Testis (tissue), 2 donors: ENCODE measurements around the gene L3MBTL4.

Experiments
- POLR2A ChIP-seq: fragments of 450-650 bp; IDR thresholded peaks from one replicate; pipeline ENCODE4 v1.6.1; 2017; ENCODE audit warnings: antibody characterized with exemption, mild to moderate bottlenecking, moderate library complexity
- TF ChIP-seq, protein P1 (sequence below), 3 experiments: fragments of 450-650 bp in 2 of 3; fragments of 200-600 bp in 1 of 3; sonication (generic) in 1 of 3; IDR thresholded peaks; one replicate each; pipeline ENCODE4 v1.5.1; 2016 to 2019; ENCODE audit warnings: antibody characterized with exemption in 3 of 3, mild to moderate bottlenecking in 2 of 3, moderate library complexity in 1 of 3

DNA sequence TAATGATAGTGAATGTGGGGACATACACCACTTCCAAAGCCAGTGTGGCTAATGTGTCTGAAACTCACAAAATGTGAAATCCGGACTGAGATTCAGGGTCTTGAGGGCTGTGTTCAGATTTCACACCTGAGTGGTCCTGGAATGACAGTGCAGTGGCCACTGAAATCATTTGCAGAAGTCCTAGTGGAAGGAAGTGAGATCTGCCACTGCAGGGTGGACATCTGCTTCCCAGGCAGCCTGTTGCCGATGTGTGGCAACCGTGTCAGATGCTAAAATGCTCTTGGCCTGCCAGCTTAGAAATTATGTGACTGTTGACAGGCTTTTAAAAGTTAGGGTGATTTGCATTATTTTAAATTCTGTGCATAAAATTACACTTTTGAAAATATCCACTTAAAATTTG, 441.6 kb downstream of the L3MBTL4 start:
- TF ChIP-seq, protein P1, sequence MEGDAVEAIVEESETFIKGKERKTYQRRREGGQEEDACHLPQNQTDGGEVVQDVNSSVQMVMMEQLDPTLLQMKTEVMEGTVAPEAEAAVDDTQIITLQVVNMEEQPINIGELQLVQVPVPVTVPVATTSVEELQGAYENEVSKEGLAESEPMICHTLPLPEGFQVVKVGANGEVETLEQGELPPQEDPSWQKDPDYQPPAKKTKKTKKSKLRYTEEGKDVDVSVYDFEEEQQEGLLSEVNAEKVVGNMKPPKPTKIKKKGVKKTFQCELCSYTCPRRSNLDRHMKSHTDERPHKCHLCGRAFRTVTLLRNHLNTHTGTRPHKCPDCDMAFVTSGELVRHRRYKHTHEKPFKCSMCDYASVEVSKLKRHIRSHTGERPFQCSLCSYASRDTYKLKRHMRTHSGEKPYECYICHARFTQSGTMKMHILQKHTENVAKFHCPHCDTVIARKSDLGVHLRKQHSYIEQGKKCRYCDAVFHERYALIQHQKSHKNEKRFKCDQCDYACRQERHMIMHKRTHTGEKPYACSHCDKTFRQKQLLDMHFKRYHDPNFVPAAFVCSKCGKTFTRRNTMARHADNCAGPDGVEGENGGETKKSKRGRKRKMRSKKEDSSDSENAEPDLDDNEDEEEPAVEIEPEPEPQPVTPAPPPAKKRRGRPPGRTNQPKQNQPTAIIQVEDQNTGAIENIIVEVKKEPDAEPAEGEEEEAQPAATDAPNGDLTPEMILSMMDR (IDR thresholded peaks at IDR 0.05) = no peak
- no peak for TF ChIP-seq POLR2A
